ENCODE data around the gene ACY1.
A peak's percentile ranks its signal among the peaks of the same experiment; 100 is the strongest.

ACY1 gene

DNA sequence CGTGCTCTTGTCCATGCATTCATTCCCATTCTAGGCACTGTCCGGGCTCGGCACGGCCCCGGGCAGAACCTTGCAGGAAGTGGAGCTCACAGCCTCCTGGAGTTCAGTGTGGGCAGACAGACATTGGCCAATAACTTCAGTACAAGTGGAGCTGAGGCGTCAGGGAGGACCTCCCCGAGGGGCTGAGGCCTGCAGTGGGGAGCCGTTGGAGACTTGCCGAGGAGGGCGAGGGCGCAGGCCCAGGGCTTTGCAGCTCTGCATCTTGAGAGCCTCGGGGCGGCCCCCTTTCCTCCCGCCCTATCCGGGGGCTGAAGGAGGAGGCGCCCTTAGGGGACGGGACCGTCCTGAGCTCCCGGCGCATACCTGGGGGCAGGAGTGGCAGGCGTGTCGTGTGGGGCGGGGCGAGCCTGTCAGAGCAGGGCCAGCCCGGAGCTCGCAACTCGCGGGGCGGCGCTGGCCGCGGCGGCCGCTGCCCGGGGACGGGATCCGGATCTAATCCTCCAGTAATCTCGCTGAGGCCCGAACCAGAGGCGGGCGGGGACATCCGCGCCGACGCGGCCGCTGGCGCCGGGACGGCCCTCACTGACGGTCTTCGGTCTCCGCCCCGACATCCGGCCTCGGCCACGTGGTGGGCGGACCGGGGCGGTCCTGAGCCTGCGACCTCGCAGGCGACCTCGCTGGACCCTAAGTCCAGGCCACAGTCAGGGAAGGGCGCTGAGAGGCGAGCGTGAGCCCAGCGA is at the start of gene ACY1:
ACY1 (plus strand) TSS at position 698 of the 740 bp plus-strand sequence. CDS start 530 bp downstream, outside the sequence.
- peak; percentile 96 for DNase-seq (ENCODE audit: low spot score)

DNA sequence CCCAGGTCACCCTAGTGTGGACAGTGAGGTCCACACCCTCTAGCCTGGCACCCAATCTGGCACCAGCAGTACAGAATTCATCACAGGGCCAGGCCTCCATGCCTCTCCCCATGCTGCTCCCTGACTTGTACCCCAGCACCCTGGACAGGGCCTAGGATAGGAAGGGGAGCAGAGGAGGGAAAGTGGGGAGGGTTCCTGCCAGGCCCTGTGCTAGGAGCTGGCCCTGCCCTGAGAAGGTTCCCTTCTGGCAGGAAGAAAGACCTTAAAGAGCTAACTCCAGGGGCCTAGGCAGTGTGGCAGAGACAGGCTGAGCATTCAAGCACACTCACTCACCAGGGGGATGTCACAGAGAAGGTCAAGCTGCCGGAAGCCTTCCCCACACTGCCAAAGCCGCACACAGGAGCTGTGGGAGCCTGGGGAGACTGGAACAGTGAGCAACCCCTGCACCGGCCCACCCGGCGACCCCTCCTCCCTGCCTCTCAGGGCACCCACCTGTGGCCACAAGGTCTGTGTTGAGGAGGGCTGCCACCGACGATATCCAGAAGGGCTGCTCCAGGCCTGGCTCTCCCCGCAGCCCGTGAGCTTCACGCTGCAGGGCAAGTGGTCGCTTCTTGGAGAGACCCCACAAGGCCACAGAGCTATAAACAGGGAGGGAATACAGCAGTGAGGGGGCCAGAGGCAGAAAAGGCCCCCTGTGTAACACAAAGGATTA is 49.0 kb upstream of the ACY1 start:
- DNase-seq (ENCODE audit: low spot score), result no peak

DNA sequence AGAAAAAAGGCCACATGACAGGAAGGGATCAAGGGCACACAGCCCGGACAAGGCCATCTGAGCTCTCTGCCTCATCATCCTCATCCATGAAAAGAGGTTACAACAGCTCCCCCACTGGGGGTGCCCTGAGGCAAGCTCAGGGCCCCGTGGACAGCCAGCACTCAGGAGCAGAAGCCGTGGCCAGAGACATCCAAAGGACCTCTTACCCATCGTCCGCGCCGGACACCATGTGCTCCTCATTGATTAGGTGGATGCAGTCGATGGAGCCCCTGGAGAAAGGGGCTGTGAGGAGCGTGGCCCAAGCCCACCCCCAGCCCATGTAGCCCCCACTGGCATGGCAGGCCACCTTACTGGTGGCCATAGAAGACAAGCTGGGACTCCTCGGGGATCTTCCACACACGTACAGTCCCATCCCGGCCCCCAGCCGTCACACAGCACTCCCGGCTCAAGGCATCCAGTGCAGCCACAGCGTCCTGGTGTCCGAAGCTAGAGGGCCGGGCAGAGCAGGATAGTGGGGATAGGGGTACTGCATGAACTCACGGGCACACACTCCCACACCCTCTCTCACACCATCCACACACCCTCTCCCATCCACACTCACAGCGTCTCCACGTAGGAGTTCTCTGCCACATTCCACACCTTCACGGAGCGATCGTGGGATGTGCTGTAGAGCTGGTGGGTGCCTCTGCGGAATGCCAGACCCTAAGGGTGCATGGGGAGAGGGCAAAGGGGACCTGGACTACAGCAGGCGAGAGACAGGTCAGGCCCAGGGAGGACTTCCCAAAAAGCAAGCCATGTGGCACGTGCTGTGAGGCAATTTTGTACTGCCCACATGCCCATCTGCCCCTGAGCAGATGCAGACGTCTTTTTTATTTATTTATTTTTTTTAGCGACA is 48.1 kb upstream of the ACY1 start:
- DNase-seq (ENCODE audit: low spot score), result no peak

DNA sequence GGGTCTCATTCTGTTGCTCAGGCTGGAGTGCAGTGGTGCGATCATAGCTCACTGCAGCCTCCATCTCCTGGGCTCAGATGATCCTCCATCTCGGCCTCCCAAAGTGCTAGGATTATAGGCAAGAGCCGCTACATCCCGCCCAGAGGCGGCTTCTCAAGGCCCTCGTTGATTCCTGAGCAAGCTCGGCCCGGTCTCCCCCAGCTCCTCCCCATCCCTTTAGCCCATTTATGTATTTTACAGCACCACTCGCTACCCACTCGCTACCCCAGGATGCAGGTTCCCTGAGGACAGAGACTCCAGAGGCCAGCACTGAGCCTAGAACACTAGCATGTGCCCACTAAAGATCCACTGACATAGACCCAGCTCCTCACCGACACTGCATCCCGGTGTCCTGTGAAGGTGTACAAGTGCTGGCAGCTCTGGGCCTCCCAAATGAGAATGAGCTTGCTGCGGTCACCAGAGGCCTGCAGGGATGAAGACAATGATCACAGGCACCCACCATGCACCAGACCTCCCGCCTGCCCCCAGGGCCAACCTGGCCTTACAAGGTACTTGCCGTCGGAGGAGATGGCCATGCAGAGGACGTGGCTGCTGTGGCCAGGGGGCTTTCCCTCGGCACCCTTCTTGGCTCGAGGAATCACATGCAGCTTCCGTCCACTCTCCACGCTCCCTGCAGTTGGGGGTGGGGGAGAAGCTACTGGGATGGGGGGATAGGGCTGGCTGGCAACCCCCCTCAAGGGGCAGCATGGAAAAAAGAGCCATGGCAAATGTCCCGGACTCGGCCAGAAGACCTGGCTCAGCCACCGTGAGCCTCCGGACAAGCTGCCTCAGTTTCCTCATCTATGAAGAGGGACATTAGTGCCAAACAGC is 47.2 kb upstream of the ACY1 start:
- no peak for DNase-seq (ENCODE audit: low spot score)

DNA sequence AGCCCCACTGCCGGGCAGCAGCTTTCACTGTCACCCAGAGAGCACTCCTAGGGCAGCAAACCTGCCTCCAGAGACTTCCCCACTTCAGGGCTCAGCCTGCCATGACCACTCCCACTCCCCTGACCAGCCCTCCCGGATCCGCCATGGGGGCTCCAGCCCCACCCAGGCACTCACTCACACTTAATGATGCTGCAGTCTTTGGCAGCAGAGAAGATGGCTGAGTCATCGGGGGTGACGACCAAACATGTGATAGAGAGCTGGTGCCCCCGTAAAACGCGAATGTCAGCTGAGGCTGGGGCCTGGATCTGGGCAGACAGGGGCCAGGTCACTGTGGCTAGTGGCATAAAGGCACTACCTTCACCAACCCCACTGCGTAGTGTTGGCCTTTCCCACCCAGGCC is 46.3 kb upstream of the ACY1 start:
- no peak for DNase-seq (ENCODE audit: low spot score)

DNA sequence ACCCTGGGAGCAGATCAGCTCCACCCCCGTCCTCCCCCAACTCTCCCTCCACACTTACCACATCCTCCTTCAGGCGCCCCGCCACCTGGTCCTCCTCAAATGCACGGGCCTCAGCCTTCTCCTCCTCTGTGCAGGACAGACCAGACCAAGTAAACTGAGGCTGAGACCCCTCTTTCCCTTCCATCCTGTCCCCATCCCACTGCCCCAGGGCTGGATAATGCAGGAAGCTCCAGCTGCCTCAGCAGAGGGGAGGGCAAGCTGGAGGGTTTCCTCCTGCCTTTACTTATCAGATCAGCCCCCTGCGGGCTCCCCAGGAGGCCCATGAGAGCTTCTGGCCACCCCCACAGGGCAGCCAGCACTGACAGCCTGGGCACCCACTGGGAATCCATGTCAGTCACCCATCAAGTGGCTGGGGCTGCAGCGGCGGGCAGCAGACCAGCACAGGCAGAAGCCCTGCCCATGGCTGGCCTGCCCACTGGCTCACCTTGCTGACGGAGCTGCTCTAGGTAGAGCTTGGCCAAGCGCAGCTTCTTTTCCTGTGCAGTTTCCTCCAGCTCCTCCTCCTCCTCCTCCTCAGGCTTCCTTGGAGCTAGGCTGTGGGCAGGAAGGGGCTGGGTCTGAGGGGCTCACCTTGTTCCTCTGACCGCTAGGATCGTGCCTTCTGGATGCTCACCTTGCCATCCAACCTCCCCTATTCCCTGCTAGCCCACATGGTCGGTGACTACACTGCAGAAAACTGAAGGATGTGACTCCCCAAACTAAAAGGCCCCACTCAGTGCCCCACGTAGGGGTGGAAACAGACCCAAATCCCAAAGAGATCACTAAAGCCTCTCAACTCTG is 45.5 kb upstream of the ACY1 start:
- DNase-seq (ENCODE audit: low spot score), result no peak

DNA sequence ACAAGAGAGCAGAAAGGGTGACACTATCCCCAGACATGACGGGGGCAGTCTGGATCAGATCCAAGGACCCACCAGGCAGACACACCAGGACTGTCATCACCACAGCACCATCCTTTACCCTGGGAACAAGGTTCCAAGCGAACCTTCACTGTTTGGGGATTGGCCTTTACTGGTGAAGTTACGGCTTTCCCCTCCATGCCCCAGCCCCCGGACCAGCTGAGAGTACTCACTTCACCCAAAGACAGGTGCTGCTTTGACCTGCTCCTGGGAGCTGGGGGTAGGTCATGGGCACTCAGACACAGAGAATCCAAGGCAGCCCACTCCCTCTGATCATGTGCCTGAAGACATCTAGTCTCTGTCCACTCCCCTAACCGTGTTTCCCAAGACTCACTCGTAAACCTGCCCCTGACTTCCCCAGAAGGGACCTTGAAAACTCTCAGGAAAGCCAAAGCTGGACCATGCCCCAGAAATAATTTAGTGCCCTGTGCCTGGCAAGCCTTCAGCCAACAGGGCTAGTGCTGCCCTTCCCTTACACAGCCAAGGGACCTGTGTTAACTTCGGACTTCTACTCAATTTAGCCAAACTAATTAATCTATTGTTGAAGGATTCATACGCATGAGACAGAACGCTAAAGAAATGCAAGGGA is 44.4 kb upstream of the ACY1 start:
- DNase-seq (ENCODE audit: low spot score), result no peak

DNA sequence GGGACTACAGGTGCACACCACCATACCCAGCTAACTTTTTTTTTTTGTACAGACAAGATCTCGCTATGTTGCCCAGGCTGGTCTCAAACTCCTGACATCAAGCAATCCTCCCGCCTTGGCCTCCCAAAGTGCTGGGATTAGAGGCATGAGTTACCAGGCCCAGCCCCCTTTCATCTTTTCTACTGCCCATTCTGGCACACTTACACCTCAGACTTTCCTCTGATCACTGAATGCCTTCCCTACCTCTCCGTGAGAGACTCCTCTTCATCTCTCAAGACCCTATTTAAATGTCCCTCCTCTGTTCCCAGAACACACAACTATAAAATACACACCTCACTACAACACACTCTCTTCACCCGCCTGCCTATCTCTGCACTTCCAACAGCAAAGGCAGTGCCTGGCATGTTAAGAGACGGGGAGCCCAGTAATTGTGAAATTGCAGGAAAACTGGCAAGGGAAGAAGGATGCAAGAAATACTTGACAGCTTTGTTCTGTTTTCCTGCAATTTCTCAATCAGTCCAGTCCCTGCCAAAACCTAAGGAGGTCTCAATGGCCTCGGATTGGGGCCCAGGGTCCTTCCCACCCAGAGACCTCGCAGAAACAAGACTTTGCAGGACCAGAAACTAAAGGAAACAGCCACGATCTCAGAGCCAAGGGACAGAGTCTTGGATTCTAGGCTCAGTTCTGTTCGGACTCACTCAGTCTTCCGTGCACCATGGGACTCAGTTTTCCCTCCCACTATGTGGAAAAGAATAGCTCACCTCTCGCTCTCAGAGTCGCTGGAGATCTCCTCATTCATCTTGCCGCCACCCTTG is 42.5 kb upstream of the ACY1 start:
- no peak for DNase-seq (ENCODE audit: low spot score)

DNA sequence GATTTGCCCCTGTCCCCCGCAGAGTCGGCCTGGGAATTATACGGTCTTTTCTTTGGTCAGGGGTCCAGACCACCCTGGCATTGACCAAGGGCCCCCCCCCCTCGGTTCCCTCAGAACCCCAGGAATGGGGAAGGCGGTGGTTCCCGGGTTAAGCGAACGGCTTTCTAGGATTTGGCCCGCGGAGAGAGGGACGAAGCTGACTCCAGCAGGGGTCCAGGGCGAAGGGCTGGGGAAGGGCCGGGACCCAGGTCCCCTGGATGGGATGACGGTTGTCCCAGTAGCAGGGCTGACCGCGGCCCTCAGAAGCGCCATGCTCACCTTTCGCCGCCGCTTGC is 41.9 kb upstream of the ACY1 start:
- DNase-seq (ENCODE audit: low spot score), result peak; percentile 43

DNA sequence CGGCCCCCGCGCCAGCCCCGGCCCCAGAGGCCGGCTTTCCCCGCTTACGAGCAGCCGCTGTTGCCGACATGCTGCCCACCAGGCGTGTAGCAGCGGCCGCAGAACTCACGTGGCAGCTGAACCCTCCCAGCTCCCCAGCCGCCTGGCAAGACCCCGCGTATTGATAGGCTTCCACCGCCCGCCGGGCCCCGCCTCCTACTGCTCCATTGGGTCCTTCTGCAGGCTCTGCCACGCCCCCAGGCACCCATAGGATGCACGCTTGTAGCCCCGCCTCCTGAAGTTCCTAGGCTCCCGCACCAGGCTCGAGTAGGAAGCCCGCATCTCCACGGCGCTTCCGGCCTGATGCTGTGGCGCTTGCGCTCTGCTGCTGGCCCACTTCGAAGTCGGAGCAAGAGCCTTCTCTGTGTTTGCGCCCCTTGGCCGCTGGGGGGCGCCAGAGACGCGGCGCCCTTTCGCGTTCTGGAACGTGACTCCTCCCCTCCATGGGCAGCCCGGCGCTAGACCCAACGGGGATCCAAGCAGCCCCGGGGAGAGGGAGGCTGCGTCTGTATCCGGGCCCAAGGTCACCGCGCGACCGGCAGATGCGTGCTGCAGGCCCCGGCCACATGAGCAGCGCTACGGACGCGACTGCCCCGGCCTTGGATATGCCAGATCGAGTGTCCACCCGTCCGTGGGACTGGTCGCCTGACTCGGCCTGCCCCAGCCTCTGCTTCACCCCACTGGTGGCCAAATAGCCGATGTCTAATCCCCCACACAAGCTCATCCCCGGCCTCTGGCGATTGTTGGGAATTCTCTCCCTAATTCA is 41.3 kb upstream of the ACY1 start, which contains the start of the genes PARP3 and RRP9:
PARP3 (plus strand) TSS at position 566 of the 805 bp plus-strand sequence. CDS start 993 bp downstream, outside the sequence.
RRP9 (minus strand) TSS at position 107 of the 805 bp plus-strand sequence; CDS start at position 70, 37 bp downstream.
- peak; percentile 99 for DNase-seq (ENCODE audit: low spot score)

DNA sequence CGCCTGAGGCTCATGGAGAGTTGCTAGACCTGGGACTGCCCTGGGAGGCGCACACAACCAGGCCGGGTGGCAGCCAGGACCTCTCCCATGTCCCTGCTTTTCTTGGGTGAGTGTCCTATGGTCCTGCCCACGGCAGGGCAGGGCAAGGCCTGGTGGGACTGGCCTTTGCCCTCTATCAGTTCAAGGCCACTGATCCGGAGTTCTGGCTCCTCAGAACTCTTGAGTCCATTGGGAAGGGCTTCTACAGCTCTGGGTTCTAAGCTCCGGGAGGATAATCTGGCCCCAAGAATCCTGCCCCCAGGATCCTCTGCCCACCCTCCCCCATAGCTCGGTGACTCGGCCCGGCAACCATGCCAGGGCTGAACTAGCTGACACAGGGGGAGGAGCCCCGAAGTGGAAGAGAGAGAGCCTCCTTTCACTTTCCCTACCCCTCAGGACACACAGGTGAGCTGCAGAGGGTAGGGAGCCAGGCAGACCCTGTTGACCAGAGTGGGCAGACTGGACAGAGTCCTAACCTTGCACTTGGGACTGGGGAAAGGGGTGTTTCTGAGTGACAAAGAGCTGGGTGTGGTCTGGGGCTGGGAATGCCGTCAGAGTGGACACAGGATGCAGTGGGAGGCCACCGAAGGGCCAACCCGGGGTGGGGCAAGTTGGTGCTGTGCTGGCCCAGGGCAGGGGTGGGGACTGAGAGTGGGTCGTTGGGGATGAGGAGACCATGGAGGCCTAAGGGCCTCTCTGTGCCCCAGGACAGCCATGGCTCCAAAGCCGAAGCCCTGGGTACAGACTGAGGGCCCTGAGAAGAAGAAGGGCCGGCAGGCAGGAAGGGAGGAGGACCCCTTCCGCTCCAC is 40.5 kb upstream of the ACY1 start:
- peak; percentile 55 for DNase-seq (ENCODE audit: low spot score)

DNA sequence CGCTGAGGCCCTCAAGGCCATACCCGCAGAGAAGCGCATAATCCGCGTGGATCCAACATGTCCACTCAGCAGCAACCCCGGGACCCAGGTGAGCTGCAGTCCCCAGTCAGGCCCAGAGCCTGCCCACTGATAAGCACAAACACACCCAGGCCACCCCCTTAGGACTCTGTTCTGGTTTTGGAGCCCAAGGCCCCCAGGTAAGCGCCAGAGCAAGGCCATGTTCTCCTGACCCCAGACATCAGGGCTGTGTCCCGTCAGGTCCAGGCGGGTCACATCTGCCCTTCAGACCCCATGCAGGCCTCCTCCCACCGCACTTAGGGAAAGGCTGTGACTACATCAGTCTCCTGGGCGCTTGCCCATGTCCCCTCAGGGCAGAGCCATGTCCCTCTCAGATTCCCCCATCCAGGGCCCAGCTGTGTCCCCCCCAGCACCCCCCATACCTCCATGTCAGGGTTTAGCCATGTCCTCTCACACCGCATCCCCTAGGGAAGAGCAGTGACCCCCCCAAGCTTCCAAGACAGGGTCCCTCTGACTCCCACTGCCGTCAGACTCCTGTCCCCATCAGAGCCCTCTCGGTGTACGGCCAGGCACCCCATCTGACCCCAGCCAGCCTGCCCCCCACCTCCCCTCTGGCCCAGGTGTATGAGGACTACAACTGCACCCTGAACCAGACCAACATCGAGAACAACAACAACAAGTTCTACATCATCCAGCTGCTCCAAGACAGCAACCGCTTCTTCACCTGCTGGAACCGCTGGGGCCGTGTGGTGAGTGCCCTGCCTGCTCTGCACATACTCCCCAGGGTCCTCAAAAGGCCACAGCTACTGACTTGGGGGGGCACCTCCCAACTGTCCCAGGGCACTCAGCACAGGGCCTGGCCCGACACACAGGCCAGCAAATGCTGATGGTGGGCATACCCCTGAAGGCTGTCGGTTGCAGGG is 39.6 kb upstream of the ACY1 start:
- DNase-seq (ENCODE audit: low spot score), result no peak

DNA sequence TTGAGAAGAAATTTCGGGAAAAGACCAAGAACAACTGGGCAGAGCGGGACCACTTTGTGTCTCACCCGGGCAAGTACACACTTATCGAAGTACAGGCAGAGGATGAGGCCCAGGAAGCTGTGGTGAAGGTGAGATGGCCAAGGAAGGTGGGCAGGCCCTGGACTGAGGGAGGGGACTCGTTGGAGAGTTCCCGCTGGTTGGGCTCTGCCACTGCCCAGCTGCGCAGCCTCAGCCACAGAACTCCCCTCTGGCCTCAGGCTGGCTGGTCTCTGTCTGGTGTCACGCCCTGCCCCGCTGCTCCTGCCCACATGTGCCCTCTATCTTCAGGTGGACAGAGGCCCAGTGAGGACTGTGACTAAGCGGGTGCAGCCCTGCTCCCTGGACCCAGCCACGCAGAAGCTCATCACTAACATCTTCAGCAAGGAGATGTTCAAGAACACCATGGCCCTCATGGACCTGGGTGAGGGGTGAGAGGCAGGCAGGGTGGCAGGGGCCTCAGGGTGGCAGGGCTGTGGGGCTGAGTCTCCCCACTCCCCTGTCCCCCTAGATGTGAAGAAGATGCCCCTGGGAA is 38.8 kb upstream of the ACY1 start:
- DNase-seq (ENCODE audit: low spot score), result no peak

DNA sequence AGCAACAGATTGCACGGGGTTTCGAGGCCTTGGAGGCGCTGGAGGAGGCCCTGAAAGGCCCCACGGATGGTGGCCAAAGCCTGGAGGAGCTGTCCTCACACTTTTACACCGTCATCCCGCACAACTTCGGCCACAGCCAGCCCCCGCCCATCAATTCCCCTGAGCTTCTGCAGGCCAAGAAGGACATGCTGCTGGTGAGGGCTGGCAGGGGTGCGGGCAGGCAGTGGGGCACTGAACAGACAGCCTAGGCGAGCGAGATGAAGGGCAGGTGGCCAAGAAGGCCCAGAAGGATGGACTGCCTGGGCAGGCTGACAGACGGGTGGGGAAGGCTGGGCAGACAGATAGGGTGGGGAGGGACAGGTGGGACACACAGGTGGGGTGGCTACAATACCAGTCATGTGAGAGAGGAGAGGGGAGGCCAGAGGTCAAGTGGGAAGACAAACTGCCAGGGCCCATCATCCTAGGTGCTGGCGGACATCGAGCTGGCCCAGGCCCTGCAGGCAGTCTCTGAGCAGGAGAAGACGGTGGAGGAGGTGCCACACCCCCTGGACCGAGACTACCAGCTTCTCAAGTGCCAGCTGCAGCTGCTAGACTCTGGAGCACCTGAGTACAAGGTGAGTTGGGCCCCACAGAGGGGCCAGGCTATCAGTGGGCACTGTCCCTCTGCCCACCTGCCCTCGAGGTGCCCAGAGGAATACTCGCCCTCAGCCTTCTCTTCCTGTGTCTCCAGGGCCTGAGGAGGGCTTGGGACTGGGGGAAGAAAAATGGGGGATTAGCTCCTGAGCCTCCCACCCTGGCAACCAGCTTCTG is 38.1 kb upstream of the ACY1 start:
- DNase-seq (ENCODE audit: low spot score), result no peak

Data from HuH-7 (cell line).